K562 (cell line): Measurements from ENCODE around the gene MSH3. TPM values are rescaled to one million over a fixed set of nuclear protein-coding genes. Genes with fewer than 3 reads are reported as not detected.

Experiments
- STAG1 ChIP-seq: sonication (generic); formaldehyde crosslinking; IDR thresholded peaks from 2 replicates; pipeline ENCODE4 v1.5.0; 2020; ENCODE audit warnings: missing genetic modification reagents, borderline replicate concordance
- polyA plus RNA-seq, 8 experiments: library from polyadenylated mRNA; depleted of rRNA in 4 of 8; stranded (reverse) in 5 of 8; unstranded in 3 of 8; fragments of >200 nt; fragmentation: Nextera tagmentation in 2 of 8; fragmentation: Illumina TruSeq in 1 of 8; extraction: Ambion mirVana in 2 of 8; extraction: Trizol in 1 of 8; gene quantifications; 2 replicates each; pipeline versions ENCODE4 v1.2.1 to v1.2.3, GENCODE V29; 2011 to 2014; ENCODE audit warnings: inconsistent platforms in 1 of 8, missing spikeins in 1 of 8
- total RNA-seq, 7 experiments: library from RNA; depleted of rRNA in 6 of 7; stranded (reverse); fragments of >200 nt in 6 of 7; fragmentation: Illumina TruSeq in 2 of 7; extraction: Trizol in 2 of 7; gene quantifications; 2 replicates each; pipeline versions ENCODE4 v1.2.1 to v1.2.3, GENCODE V29; 2011 to 2021; ENCODE audit warnings: low replicate concordance in 1 of 7
- TF ChIP-seq, protein P1 (sequence below), 2 experiments: fragments of 450-650 bp in 1 of 2; sonication (generic) in 1 of 2; formaldehyde crosslinking in 1 of 2; IDR thresholded peaks; 2 replicates each; pipeline versions ENCODE4 v1.7.1 to v1.9.0; 2016 to 2022; ENCODE audit warnings: inconsistent platforms in 1 of 2, mild to moderate bottlenecking in 1 of 2, missing genetic modification reagents in 1 of 2
- TF ChIP-seq, protein P2 (sequence below): fragments of 250-450 bp; sonication (Bioruptor Pico); IDR thresholded peaks from 2 replicates; pipeline ENCODE4 v1.5.0; 2021

MSH3 gene
- total and polyA plus RNA-seq, 9 of the 15 experiments (the other 6 are each of a cell fraction or from before 2014, with no cell fraction given), result 3.9 to 17.2 (median 13.2) TPM

DNA sequence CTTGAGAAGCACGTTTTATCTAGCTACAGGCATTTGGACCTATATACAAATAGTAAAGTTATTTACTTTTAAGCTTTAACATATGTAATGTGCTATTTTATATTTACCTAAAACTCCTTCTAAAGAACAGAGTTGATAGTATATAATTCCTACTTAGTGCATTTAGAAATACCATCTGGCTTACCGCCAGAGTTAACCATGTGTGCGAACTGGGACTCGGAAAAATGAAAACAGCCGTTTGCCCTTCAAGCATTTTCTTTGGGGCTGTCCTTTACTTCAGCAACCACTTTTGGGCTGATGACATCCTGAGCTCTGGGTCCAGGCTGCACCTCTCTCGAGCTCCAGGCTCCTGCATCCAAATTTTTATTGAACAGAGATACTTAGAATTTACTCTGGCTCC, 22.3 kb downstream of the MSH3 start (continued):
- TF ChIP-seq, protein P1, sequence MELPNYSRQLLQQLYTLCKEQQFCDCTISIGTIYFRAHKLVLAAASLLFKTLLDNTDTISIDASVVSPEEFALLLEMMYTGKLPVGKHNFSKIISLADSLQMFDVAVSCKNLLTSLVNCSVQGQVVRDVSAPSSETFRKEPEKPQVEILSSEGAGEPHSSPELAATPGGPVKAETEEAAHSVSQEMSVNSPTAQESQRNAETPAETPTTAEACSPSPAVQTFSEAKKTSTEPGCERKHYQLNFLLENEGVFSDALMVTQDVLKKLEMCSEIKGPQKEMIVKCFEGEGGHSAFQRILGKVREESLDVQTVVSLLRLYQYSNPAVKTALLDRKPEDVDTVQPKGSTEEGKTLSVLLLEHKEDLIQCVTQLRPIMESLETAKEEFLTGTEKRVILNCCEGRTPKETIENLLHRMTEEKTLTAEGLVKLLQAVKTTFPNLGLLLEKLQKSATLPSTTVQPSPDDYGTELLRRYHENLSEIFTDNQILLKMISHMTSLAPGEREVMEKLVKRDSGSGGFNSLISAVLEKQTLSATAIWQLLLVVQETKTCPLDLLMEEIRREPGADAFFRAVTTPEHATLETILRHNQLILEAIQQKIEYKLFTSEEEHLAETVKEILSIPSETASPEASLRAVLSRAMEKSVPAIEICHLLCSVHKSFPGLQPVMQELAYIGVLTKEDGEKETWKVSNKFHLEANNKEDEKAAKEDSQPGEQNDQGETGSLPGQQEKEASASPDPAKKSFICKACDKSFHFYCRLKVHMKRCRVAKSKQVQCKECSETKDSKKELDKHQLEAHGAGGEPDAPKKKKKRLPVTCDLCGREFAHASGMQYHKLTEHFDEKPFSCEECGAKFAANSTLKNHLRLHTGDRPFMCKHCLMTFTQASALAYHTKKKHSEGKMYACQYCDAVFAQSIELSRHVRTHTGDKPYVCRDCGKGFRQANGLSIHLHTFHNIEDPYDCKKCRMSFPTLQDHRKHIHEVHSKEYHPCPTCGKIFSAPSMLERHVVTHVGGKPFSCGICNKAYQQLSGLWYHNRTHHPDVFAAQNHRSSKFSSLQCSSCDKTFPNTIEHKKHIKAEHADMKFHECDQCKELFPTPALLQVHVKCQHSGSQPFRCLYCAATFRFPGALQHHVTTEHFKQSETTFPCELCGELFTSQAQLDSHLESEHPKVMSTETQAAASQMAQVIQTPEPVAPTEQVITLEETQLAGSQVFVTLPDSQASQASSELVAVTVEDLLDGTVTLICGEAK (IDR thresholded peaks at IDR 0.05), result no peak
- TF ChIP-seq, protein P1 (CRISPR knock-in tag; IDR thresholded peaks at IDR 0.05), result no peak
- TF ChIP-seq, protein P2, sequence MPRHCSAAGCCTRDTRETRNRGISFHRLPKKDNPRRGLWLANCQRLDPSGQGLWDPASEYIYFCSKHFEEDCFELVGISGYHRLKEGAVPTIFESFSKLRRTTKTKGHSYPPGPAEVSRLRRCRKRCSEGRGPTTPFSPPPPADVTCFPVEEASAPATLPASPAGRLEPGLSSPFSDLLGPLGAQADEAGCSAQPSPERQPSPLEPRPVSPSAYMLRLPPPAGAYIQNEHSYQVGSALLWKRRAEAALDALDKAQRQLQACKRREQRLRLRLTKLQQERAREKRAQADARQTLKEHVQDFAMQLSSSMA, result no peak
- TF ChIP-seq STAG1 (CRISPR knock-in tag), result no peak
